Prostate gland (tissue), 2 donors: ENCODE data around the gene PPM1B. TPM values are rescaled to one million over a fixed set of nuclear protein-coding genes. Genes with fewer than 3 reads are reported as not detected.
"Not testable (repeated sequence)": the region's sequence is repeated elsewhere in the genome, so short reads cannot be mapped to it uniquely, and the experiment has no call there.

Experiments used
- DNase-seq: peaks from one replicate; pipeline ENCODE4 v3.0.0-alpha.2; 2019; ENCODE audit warnings: low spot score
- H3K27ac ChIP-seq, 2 donors: fragments of 200-600 bp; sonication (generic); 2 replicates each; pipeline ENCODE4 v1.5.1; 2017 to 2019
- H3K27me3 ChIP-seq: fragments of 200-600 bp; sonication (generic); replicated peaks from 2 replicates; pipeline ENCODE4 v1.5.1; 2019; ENCODE audit not compliant: insufficient read depth
- H3K36me3 ChIP-seq, 2 donors: fragments of 200-600 bp; sonication (generic); 1 replicate in 1 of 2; 2 replicates in 1 of 2; pipeline versions ENCODE4 v1.5.1 to v1.8.1; 2017 to 2019
- H3K4me1 ChIP-seq: fragments of 200-600 bp; sonication (generic); replicated peaks from 2 replicates; pipeline ENCODE4 v1.5.1; 2019
- H3K4me3 ChIP-seq, 2 donors: fragments of 200-600 bp; sonication (generic); 2 replicates each; pipeline ENCODE4 v1.5.1; 2017 to 2019
- H3K9me3 ChIP-seq: fragments of 200-600 bp; sonication (generic); 2 replicates; pipeline ENCODE4 v1.5.1; 2017
- CTCF ChIP-seq, 4 experiments: fragments of 200-600 bp in 2 of 4; fragments of 450-650 bp in 2 of 4; sonication (generic) in 2 of 4; IDR thresholded peaks; 1 replicate in 3 of 4; 2 replicates in 1 of 4; pipeline ENCODE4 v1.5.1; 2016 to 2019; ENCODE audit warnings: antibody characterized with exemption in 4 of 4, mild to moderate bottlenecking in 2 of 4, moderate library complexity in 2 of 4
- POLR2A ChIP-seq: fragments of 450-650 bp; IDR thresholded peaks from one replicate; pipeline ENCODE4 v1.6.1; 2016; ENCODE audit warnings: antibody characterized with exemption, mild to moderate bottlenecking
- POLR2AphosphoS5 ChIP-seq: sonication (generic); formaldehyde crosslinking; IDR thresholded peaks from one replicate; pipeline ENCODE4 v1.6.1; 2017; ENCODE audit warnings: antibody characterized with exemption
- WGBS: methylation state at CpG from one replicate; pipeline ENCODE4 v1.1.5; 2018; 5-methylcytosine and 5-hydroxymethylcytosine counted together
- intact Hi-C: fragments of 100-400 bp; cut with DNase I; formaldehyde crosslinking; loops from one replicate; pipeline ENCODE4 v1.14.2; 2022
- total RNA-seq, 2 donors: library from RNA; depleted of rRNA; stranded (reverse); fragments of >200 nt; gene quantifications; one replicate each; pipeline ENCODE4 v1.1.0, GENCODE V29; 2016

Gene PPM1B
- total RNA-seq, 2 donors from 2014 or later: 59.9 to 65.4 TPM

GRCh38 chr2:44246436-44246835 lies 77.8 kb downstream of the PPM1B start:
- no peak overlapping the region for H3K4me3 ChIP-seq
- 97% methylated on average over 1 of the region's 1 CpG for WGBS
- H3K27ac ChIP-seq: no peak overlapping the region
- H3K9me3 ChIP-seq: no peaks in the 10 kb centered on the region
- no peak for DNase-seq
- H3K36me3 ChIP-seq: no peaks in the 10 kb centered on the region
- intact Hi-C loops: no loop called here
- no peaks in the 10 kb centered on the region for H3K27me3 ChIP-seq
- no peaks in the 10 kb centered on the region for H3K4me1 ChIP-seq
- TF ChIP-seq POLR2AphosphoS5 (no peak), CTCF (IDR thresholded peaks at IDR 0.05) (no peak), POLR2A (no peak)

GRCh38 chr2:44246840-44247369 lies 78.2 kb downstream of the PPM1B start:
- intact Hi-C loops: no loop called here
- no peak for DNase-seq
- Histone ChIP-seq H3K36me3 (no peaks in the 10 kb centered on the region), H3K4me3 (no peak overlapping the region), H3K4me1 (no peaks in the 10 kb centered on the region), H3K9me3 (no peaks in the 10 kb centered on the region), H3K27ac (no peak overlapping the region), H3K27me3 (no peaks in the 10 kb centered on the region)
- TF ChIP-seq POLR2AphosphoS5: no peak
- TF ChIP-seq CTCF (IDR thresholded peaks at IDR 0.05): no peak
- no peak for TF ChIP-seq POLR2A
- 92% methylated on average over 3 of the region's 3 CpGs for WGBS

GRCh38 chr2:44247924-44248323 lies 79.2 kb downstream of the PPM1B start:
- Histone ChIP-seq H3K4me1 (no peaks in the 10 kb centered on the region), H3K27me3 (no peaks in the 10 kb centered on the region), H3K36me3 (no peaks in the 10 kb centered on the region), H3K9me3 (no peaks in the 10 kb centered on the region), H3K4me3 (no peak overlapping the region), H3K27ac (no peak overlapping the region)
- intact Hi-C loops: no loop called here
- TF ChIP-seq CTCF (IDR thresholded peaks at IDR 0.05) (no peak), POLR2A (no peak)
- DNase-seq: no peak
- WGBS: 85% methylated on average over 3 of the region's 3 CpGs

- H3K4me1 ChIP-seq, H3K4me3 ChIP-seq, H3K9me3 ChIP-seq, intact Hi-C loops, H3K27me3 ChIP-seq, DNase-seq, H3K27ac ChIP-seq, H3K36me3 ChIP-seq: not testable (repeated sequence)
- 88% methylated on average over 6 of the region's 6 CpGs for WGBS
Observed at GRCh38 chr2:44249269-44249668, 80.6 kb downstream of the PPM1B start.

GRCh38 chr2:44250376-44250775 lies 81.7 kb downstream of the PPM1B start:
- 80% methylated on average over 3 of the region's 3 CpGs for WGBS
- H3K36me3 ChIP-seq: no peaks in the 10 kb centered on the region
- TF ChIP-seq CTCF (IDR thresholded peaks at IDR 0.05) (no peak), POLR2AphosphoS5 (no peak), POLR2A (no peak)
- no peaks in the 10 kb centered on the region for H3K9me3 ChIP-seq
- H3K4me1 ChIP-seq: no peaks in the 10 kb centered on the region
- H3K27me3 ChIP-seq: no peaks in the 10 kb centered on the region
- DNase-seq: no peak
- intact Hi-C loops: no loop called here
- no peak overlapping the region for H3K4me3 ChIP-seq
- no peak overlapping the region for H3K27ac ChIP-seq
